ENCODE data around the gene HMOX2.

HMOX2 gene, protein sequence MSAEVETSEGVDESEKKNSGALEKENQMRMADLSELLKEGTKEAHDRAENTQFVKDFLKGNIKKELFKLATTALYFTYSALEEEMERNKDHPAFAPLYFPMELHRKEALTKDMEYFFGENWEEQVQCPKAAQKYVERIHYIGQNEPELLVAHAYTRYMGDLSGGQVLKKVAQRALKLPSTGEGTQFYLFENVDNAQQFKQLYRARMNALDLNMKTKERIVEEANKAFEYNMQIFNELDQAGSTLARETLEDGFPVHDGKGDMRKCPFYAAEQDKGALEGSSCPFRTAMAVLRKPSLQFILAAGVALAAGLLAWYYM

DNA sequence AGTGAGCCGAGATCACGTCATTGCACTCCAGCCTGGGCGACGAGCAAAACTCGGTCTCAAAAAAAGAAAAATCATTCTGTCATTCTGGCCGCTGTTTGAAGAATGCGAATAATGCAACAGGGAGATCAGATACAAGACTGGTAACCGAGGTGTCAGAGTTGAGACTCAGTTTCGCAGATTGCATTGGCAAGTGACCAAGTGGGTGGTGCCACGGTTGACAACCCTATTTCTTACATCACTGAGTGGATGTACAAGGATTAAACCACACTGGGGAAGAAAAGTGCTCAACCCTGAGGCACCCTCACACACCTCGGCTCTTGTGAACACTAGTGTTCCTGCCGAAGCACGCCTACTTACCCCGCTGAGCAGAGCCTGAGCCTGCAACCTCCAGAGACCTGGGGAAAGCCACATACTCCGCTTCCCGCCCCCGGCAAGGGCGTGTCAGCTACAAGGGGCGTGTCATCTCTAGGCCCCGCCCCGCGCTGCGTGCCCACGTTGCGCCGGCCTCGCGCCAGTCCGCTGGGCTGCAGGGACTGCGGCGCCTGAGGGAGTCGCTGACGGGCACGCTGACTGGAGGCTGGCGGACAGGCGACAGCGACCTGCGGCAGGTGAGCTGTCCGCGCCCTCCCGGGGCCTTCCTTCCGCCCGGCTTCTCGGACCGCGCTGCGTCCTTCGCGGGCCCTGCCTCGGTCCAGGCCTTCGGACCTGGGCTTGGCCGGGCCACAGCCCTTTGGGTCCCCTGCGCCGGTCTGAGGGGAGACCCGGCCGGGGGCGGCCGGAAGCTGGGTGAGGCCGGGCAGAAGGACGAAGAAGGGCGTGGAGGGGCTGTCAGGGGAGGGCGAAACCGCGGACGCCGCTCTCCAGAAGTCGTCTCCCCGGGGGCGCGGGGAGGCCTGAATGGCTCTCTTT lies at the start of gene HMOX2:
Gene HMOX2 (plus strand): TSS at position 519 of the 909 bp plus-strand sequence. CDS start 29,127 bp downstream, outside the sequence.
- no peaks in the 10 kb centered on the region for H3K36me3 ChIP-seq (ENCODE audit: control insufficient read depth, insufficient read depth, low read length)
- DNase-seq (ENCODE audit: low read depth, low spot score), result peak; percentile 93
- H3K4me1 ChIP-seq (ENCODE audit: control insufficient read depth, insufficient read depth, low read length), result peaks cover 2% of the 10 kb centered on the region; the same call in 1 of the 2 replicates
- H3K9me3 ChIP-seq (ENCODE audit: control insufficient read depth, insufficient read depth, low read length), result no peaks in the 10 kb centered on the region
- no CpG with 5 or more reads among the region's 70 CpGs for WGBS (ENCODE audit: insufficient coverage, insufficient read length)
- H3K27ac ChIP-seq (ENCODE audit: low read length), result no peak within 1 kb of the TSS
- H3K4me3 ChIP-seq (ENCODE audit: low read length), result peak within 1 kb of the TSS; percentile 72; the same call in 1 of the 2 replicates
- H3K27me3 ChIP-seq (ENCODE audit: control insufficient read depth, insufficient read depth, low read length), result no peaks in the 10 kb centered on the region

DNA sequence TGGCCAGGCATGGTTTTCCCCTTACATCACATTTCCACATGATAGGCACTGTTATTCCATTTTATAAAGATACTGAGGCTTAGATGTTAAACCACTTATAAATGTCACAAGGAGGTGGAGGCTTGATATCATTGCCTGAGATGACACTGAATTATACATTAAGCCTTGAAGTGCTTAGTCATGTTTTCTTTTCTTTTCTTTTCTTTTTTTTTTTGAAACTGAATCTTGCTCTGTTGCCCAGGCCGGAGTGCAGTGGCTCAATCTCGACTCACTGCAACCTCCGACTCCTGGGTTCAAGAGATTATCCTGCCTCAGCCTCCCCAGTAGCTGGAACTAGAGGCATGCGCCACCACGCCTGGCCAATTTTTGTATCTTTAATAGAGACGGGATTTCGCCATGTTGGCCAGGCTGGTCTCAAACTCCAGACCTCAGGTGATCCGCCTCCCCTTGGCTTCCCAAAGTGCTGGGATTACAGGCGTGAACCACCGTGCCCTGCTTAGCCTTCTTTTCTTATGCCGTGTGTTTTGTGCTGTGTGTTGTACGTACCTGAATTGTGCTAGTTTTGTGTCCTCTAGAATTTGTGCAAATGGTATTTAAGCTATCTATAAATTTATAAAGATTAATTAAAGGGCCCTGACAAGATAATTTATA lies 49.4 kb upstream of the HMOX2 start:
- H3K27ac ChIP-seq (ENCODE audit: low read length), result no peak overlapping the region
- WGBS (ENCODE audit: insufficient coverage, insufficient read length), result no CpG with 5 or more reads among the region's 12 CpGs

DNA sequence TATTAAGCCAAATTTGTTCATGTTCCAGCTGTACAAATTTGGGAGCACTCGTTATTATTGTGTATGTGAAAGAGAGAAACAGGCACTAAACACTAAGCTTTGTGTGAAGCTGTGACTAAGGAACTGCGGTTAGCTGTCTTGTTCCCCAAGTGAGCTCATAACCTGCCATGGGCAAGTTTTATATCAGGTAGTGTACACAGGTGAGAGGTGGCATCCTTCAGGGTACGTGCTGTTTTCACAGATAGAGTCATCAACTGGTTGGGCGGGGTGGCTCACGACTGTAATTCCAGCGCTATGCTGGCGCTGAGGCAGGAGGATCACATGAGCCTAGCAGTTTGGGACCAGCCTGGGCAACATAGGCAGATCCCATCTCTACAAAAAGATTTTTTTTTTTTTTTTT lies 47.7 kb upstream of the HMOX2 start:
- no peak overlapping the region for H3K27ac ChIP-seq (ENCODE audit: low read length)
- no peak for DNase-seq (ENCODE audit: low read depth, low spot score)
- WGBS (ENCODE audit: insufficient coverage, insufficient read length), result no CpG with 5 or more reads among the region's 7 CpGs
- no peaks in the 10 kb centered on the region for H3K36me3 ChIP-seq (ENCODE audit: control insufficient read depth, insufficient read depth, low read length)
- no peaks in the 10 kb centered on the region for H3K27me3 ChIP-seq (ENCODE audit: control insufficient read depth, insufficient read depth, low read length)
- H3K4me1 ChIP-seq (ENCODE audit: control insufficient read depth, insufficient read depth, low read length), result no peaks in the 10 kb centered on the region
- H3K4me3 ChIP-seq (ENCODE audit: low read length), result no peak overlapping the region
- no peaks in the 10 kb centered on the region for H3K9me3 ChIP-seq (ENCODE audit: control insufficient read depth, insufficient read depth, low read length)

More for the DNA sequence above, 49.4 kb upstream of the HMOX2 start:
- no peak for DNase-seq (ENCODE audit: low read depth, low spot score)
- Histone ChIP-seq H3K4me3 (ENCODE audit: low read length) (peak overlapping the region; percentile 89; the same call in 1 of the 2 replicates), H3K9me3 (ENCODE audit: control insufficient read depth, insufficient read depth, low read length) (no peaks in the 10 kb centered on the region), H3K36me3 (ENCODE audit: control insufficient read depth, insufficient read depth, low read length) (no peaks in the 10 kb centered on the region), H3K4me1 (ENCODE audit: control insufficient read depth, insufficient read depth, low read length) (no peaks in the 10 kb centered on the region), H3K27me3 (ENCODE audit: control insufficient read depth, insufficient read depth, low read length) (no peaks in the 10 kb centered on the region)

DNA sequence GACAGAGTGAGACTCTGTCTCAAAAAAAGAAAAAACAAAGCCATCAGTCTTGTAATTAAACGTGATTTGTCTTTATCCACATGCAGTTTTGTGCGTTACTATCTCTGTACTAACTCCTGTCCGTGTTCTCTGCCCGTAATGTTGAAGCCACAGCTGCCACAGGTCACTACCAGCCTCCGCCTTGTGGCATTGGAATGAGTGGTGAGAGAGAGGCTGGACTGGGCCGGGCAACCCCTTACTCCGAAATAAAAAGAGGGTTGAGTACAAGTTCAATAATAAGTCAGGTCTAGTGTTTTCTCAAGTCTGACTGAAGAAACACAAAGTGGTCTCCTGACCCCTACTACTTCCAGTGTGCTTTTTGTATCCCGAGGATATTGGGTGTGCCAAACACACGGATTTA lies 45.2 kb upstream of the HMOX2 start:
- H3K27me3 ChIP-seq (ENCODE audit: control insufficient read depth, insufficient read depth, low read length), result no peaks in the 10 kb centered on the region
- peaks cover 2% of the 10 kb centered on the region; the same call in 1 of the 2 replicates for H3K36me3 ChIP-seq (ENCODE audit: control insufficient read depth, insufficient read depth, low read length)
- H3K4me3 ChIP-seq (ENCODE audit: low read length), result no peak overlapping the region
- no peak overlapping the region for H3K27ac ChIP-seq (ENCODE audit: low read length)
- no peak for DNase-seq (ENCODE audit: low read depth, low spot score)
- no CpG with 5 or more reads among the region's 9 CpGs for WGBS (ENCODE audit: insufficient coverage, insufficient read length)
- no peaks in the 10 kb centered on the region for H3K9me3 ChIP-seq (ENCODE audit: control insufficient read depth, insufficient read depth, low read length)
- no peaks in the 10 kb centered on the region for H3K4me1 ChIP-seq (ENCODE audit: control insufficient read depth, insufficient read depth, low read length)

DNA sequence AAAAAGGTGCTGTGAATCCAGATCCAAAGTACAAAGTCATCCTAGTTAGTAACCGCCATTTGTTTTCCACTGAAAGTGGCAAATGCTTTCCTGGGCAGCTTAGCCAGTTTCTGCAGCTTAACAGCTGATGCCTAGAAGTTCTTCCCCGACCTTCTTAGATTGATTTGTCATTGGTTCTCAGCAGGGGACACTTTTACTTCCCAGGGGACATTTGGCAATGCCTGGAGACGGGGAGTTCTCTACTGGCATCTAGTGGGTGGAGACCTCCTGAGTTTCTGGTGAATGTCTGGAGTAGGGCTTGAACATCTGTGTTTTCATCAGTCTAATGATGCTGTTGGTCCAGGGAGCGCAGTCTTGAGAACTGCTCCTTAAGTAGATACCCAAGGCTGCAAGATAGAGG lies 43.0 kb upstream of the HMOX2 start:
- H3K27me3 ChIP-seq (ENCODE audit: control insufficient read depth, insufficient read depth, low read length), result no peaks in the 10 kb centered on the region
- H3K4me3 ChIP-seq (ENCODE audit: low read length), result no peak overlapping the region
- H3K36me3 ChIP-seq (ENCODE audit: control insufficient read depth, insufficient read depth, low read length), result peaks cover 7% of the 10 kb centered on the region; the same call in 1 of the 2 replicates
- DNase-seq (ENCODE audit: low read depth, low spot score), result no peak
- no peaks in the 10 kb centered on the region for H3K4me1 ChIP-seq (ENCODE audit: control insufficient read depth, insufficient read depth, low read length)
- no peaks in the 10 kb centered on the region for H3K9me3 ChIP-seq (ENCODE audit: control insufficient read depth, insufficient read depth, low read length)
- no CpG with 5 or more reads among the region's 4 CpGs for WGBS (ENCODE audit: insufficient coverage, insufficient read length)
- H3K27ac ChIP-seq (ENCODE audit: low read length), result no peak overlapping the region

DNA sequence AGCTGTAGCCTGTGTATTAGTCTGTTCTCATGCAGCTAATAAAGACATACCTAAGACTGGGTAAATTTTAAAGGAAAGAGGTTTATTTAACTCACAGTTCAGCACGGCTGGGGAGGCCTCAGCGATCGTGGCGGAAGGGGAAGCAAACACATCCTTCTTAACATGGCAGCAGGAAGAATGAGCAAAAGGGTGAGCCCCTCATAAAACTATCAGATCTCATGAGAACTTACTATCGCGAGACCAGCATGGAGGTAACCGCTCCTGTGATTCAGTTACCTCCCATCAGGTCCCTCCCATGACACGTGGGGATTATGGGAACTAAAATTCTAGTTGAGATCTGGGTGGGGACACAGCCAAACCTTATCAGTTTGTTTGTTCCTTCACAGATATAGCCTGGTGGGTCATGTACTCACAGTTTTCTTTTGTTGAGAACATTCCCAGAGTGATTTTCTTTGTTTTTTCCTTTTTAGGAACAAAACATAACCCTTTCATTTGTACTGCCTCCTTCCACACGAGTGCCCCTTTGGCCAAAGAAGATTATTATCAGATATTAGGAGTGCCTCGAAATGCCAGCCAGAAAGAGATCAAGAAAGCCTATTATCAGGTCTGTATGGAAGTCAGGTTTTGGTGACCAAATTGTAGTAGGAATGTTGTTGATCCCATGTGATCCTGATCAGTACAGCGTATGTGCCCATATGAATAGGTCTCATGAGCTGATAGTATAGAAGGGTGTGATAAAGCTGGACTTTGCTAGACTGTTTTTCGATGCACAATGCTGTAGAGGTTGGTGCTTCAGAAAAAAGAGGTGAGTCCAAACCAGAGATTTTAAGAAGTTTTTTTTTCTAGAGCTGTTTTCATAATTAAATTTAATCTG lies 42.0 kb upstream of the HMOX2 start:
- H3K4me1 ChIP-seq (ENCODE audit: control insufficient read depth, insufficient read depth, low read length), result no peaks in the 10 kb centered on the region
- no peaks in the 10 kb centered on the region for H3K27me3 ChIP-seq (ENCODE audit: control insufficient read depth, insufficient read depth, low read length)
- H3K9me3 ChIP-seq (ENCODE audit: control insufficient read depth, insufficient read depth, low read length), result no peaks in the 10 kb centered on the region
- H3K27ac ChIP-seq (ENCODE audit: low read length), result no peak overlapping the region
- no CpG with 5 or more reads among the region's 12 CpGs for WGBS (ENCODE audit: insufficient coverage, insufficient read length)
- H3K36me3 ChIP-seq (ENCODE audit: control insufficient read depth, insufficient read depth, low read length), result peaks cover 7% of the 10 kb centered on the region; the same call in 1 of the 2 replicates
- no peak for DNase-seq (ENCODE audit: low read depth, low spot score)
- no peak overlapping the region for H3K4me3 ChIP-seq (ENCODE audit: low read length)

DNA sequence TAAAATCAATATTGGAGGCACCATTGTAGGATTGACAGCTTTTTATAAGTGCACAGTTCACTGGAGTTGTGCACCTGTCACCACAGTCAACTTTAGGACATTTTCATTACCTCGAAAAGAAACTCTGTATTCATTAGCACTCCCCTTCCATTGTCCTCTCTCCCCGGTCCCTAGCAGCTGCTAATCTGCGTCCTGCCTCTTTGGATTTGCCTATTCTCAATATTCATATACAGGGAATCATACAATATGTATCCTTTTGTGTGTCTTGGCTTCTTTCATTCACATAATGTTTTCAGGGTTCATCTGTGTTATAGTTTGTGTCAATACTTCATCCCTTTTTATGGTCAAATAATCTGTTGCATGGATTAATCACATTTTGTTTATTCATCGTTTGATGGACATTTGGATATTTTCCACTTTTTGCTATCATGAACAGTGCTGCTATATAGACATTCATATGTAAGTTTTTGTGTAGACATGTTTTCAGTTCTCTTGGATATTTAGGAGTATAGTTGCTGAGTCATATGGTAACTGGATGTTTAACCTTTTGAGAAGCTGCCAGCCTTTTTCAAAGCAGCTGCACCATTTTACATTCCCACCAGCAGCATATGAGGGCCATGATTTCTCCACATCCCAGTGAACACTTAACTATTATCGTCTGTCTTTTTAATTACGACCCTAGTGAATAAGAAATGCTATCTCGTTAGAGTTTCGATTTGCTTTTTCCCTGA lies 40.7 kb upstream of the HMOX2 start:
- no peak overlapping the region for H3K4me3 ChIP-seq (ENCODE audit: low read length)
- DNase-seq (ENCODE audit: low read depth, low spot score), result no peak
- no peak overlapping the region for H3K27ac ChIP-seq (ENCODE audit: low read length)
- no peaks in the 10 kb centered on the region for H3K4me1 ChIP-seq (ENCODE audit: control insufficient read depth, insufficient read depth, low read length)
- H3K36me3 ChIP-seq (ENCODE audit: control insufficient read depth, insufficient read depth, low read length), result peaks cover 7% of the 10 kb centered on the region; the same call in 1 of the 2 replicates
- no peaks in the 10 kb centered on the region for H3K9me3 ChIP-seq (ENCODE audit: control insufficient read depth, insufficient read depth, low read length)
- no peaks in the 10 kb centered on the region for H3K27me3 ChIP-seq (ENCODE audit: control insufficient read depth, insufficient read depth, low read length)
- WGBS (ENCODE audit: insufficient coverage, insufficient read length), result no CpG with 5 or more reads among the region's 8 CpGs

DNA sequence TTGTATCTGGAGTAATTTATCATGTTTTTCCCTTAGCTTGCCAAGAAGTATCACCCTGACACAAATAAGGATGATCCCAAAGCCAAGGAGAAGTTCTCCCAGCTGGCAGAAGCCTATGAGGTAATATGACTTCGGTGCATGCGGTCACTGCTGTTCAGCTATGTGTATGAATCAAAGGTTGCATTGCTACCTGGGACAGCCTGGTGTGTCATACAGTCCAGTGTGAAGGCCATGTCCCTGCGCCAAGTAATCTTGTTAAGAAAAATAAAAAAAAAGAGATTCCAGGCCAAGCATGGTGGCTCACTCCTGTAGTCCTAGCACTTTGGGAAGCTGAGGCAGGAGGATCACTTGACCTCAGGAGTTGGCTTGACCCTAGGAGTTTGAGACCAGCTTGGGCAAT lies 38.8 kb upstream of the HMOX2 start:
- no CpG with 5 or more reads among the region's 3 CpGs for WGBS (ENCODE audit: insufficient coverage, insufficient read length)
- no peak overlapping the region for H3K27ac ChIP-seq (ENCODE audit: low read length)
- H3K4me3 ChIP-seq (ENCODE audit: low read length), result no peak overlapping the region
- no peaks in the 10 kb centered on the region for H3K27me3 ChIP-seq (ENCODE audit: control insufficient read depth, insufficient read depth, low read length)
- no peak for DNase-seq (ENCODE audit: low read depth, low spot score)
- peaks cover 17% of the 10 kb centered on the region; the same call in 1 of the 2 replicates for H3K36me3 ChIP-seq (ENCODE audit: control insufficient read depth, insufficient read depth, low read length)
- H3K4me1 ChIP-seq (ENCODE audit: control insufficient read depth, insufficient read depth, low read length), result no peaks in the 10 kb centered on the region
- no peaks in the 10 kb centered on the region for H3K9me3 ChIP-seq (ENCODE audit: control insufficient read depth, insufficient read depth, low read length)

DNA sequence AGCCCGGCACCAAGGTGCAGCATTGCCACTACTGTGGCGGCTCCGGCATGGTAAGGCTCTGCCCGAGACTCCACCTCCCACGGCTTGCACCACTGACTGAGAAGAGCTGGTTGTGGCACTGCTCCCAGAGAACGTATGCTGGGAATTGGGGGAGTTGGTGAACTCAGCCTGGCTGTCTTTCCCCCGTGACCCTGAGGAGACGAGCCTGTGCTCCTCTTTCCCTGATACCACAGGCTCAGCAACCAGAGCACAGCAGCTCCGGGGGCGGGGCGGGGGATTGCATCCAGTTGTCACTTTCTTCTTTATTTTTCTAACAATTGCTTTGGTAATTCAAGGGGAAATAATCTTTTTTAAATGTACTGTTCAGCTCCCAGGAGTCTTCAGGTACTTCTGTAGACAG lies 33.8 kb upstream of the HMOX2 start:
- H3K27ac ChIP-seq (ENCODE audit: low read length), result no peak overlapping the region
- no peaks in the 10 kb centered on the region for H3K9me3 ChIP-seq (ENCODE audit: control insufficient read depth, insufficient read depth, low read length)
- DNase-seq (ENCODE audit: low read depth, low spot score), result no peak
- no CpG with 5 or more reads among the region's 11 CpGs for WGBS (ENCODE audit: insufficient coverage, insufficient read length)
- H3K4me1 ChIP-seq (ENCODE audit: control insufficient read depth, insufficient read depth, low read length), result no peaks in the 10 kb centered on the region
- no peaks in the 10 kb centered on the region for H3K27me3 ChIP-seq (ENCODE audit: control insufficient read depth, insufficient read depth, low read length)
- no peak overlapping the region for H3K4me3 ChIP-seq (ENCODE audit: low read length)
- peaks cover 38% of the 10 kb centered on the region for H3K36me3 ChIP-seq (ENCODE audit: control insufficient read depth, insufficient read depth, low read length)

Data from iPS DF 6.9 (cell line).